Psoas muscle (tissue), 8 donors: Measurements from ENCODE around the gene AADACL3. TPM values are rescaled to one million over a fixed set of nuclear protein-coding genes. Genes with fewer than 3 reads are reported as not detected.
"Not testable (repeated sequence)": the region's sequence is repeated elsewhere in the genome, so short reads cannot be mapped to it uniquely, and the experiment has no call there.

Experiments
- ATAC-seq, 4 donors: fragments of 200-7000 bp; cut with Tn5 transposase; one replicate each; pipeline ENCODE4 v1.9.1; 2020; ENCODE audit warnings: moderate library complexity in 3 of 4, mild to moderate bottlenecking in 2 of 4
- DNase-seq, 2 donors: peaks; one replicate each; pipeline ENCODE4 v3.0.0-alpha.2; 2020
- H3K27ac ChIP-seq: fragments of 200-600 bp; one replicate; pipeline ENCODE4 v1.8.0; 2022
- H3K27me3 ChIP-seq, 3 donors: fragments of 200-600 bp in 1 of 3; one replicate each; pipeline versions ENCODE4 v1.6.1 to v1.8.0; 2013 to 2022; ENCODE audit warnings: low read length in 2 of 3, mild to moderate bottlenecking in 2 of 3, moderate library complexity in 1 of 3; ENCODE audit not compliant: insufficient read depth in 3 of 3
- H3K36me3 ChIP-seq, 2 donors: fragments of 200-600 bp in 1 of 2; one replicate each; pipeline versions ENCODE4 v1.6.1 to v1.8.0; 2013 to 2022; ENCODE audit warnings: low read depth in 1 of 2, mild to moderate bottlenecking in 1 of 2, moderate library complexity in 1 of 2; ENCODE audit not compliant: insufficient read depth in 1 of 2
- H3K4me1 ChIP-seq: fragments of 200-600 bp; one replicate; pipeline ENCODE4 v1.8.0; 2022
- H3K4me3 ChIP-seq: fragments of 200-600 bp; one replicate; pipeline ENCODE4 v1.8.0; 2022; ENCODE audit warnings: mild to moderate bottlenecking
- H3K9me3 ChIP-seq: fragments of 200-600 bp; one replicate; pipeline ENCODE4 v1.8.0; 2022
- CTCF ChIP-seq: fragments of 200-600 bp; IDR thresholded peaks from one replicate; pipeline ENCODE4 v1.8.0; 2022; ENCODE audit warnings: antibody characterized with exemption
- WGBS, 3 donors: extraction: QIAGEN DNeasy Blood & Tissue Kit; methylation state at CpG; one replicate each; pipeline versions ENCODE4 v1.1.6 to v1.1.7; 2013; 5-methylcytosine and 5-hydroxymethylcytosine counted together
- intact Hi-C, 2 donors: fragments of 100-400 bp; cut with DNase I; formaldehyde crosslinking; loops; one replicate each; pipeline versions ENCODE4 v1.11.0 to v1.14.2; 2022
- polyA plus RNA-seq, 3 donors: library from polyadenylated mRNA; stranded (reverse); fragments of 200-250 nt; gene quantifications; one replicate each; pipeline ENCODE4 v1.2.3, GENCODE V29; 2013
- total RNA-seq, 4 donors: library from RNA; stranded (reverse); fragmentation: NEBNext Ultra II Directional in 2 of 4; extraction: Animal tissue kit (Norgen Biotek cat#: 25700) in 2 of 4; gene quantifications; one replicate each; pipeline versions ENCODE4 v1.2.1 to v1.2.4, GENCODE V29; 2021 to 2023
- donor health status: healthy with polysubstance abuse.
- donor health status: DM: no; HTN: no; CAD: no; lungs with moderate emphysema.
- donor health status: Bipolar disorder and iron deficiency.
- donor health status: healthy.
- donor health status: DM: yes; HTN: yes; CAD: no.
- donor health status: DM: no; HTN: no; CAD: no.
- donor health status: DM: no; HTN: no; CAD: no.
- donor health status: DM: yes; HTN: yes; CAD: no.

The AADACL3 gene
- total and polyA plus RNA-seq, 7 donors, result not detected

DNA sequence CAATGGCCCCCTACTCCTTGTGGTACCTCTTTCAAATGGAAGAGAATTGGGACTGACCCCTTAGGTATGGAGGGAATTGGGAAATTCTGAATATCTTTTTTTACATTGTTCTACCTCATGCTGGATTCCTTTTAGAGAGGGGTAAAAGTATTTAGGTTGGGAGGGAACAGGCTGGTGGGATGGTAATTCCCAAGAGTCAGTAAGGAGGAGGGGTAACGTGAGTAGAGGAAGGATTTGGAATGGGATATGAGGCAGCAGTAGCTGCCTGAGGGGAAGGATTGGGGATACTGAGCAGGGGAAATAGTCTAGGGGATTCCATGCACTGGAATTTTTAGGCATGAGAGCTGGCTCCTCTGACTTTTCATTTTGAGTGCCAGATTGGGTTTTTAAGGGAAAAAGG is 3.8 kb upstream of the AADACL3 start:
- Histone ChIP-seq H3K4me3 (no peak overlapping the region), H3K27ac (no peak overlapping the region), H3K36me3 (no peaks in the 10 kb centered on the region), H3K9me3 (no peaks in the 10 kb centered on the region), H3K27me3 (no peaks in the 10 kb centered on the region), H3K4me1 (no peaks in the 10 kb centered on the region)
- DNase-seq (no peak), ATAC-seq (no peak)
- WGBS, 3 donors, result 64 to 84% (median 75%) methylated on average over 1 of the region's 1 CpG
- TF ChIP-seq CTCF, result no peak
- intact Hi-C loops, result no loop called here

GRCh38 chr1:12712929-12713328 is 3.0 kb upstream of the AADACL3 start:
- no peak for TF ChIP-seq CTCF
- ATAC-seq, result no peak
- no peaks in the 10 kb centered on the region for H3K9me3 ChIP-seq
- no peaks in the 10 kb centered on the region for H3K4me1 ChIP-seq
- no peak for DNase-seq
- H3K27ac ChIP-seq, result no peak overlapping the region
- H3K27me3 ChIP-seq, result no peaks in the 10 kb centered on the region
- whole genome bisulfite sequencing, 3 donors, result 85 to 92% (median 90%) methylated on average over 8 of the region's 8 CpGs
- H3K36me3 ChIP-seq, result no peaks in the 10 kb centered on the region
- intact Hi-C loops, result no loop called here
- no peak overlapping the region for H3K4me3 ChIP-seq

DNA sequence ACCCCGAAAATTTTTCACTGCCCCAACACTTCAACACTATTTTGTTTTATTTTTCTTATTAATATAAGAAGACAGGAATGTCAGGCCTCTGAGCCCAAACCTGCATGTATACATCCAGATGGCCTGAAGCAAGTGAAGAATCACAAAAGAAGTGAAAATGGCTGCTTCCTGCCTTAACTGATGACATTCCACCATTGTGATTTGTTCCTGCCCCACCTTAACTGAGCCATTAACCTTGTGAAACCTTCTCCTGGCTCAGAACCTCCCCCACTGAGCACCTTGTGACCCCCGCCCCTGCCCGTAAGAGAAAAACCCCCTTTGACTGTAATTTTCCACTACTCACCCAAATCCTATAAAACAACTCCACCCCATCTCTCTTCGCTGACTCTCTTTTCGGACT is 2.3 kb upstream of the AADACL3 start:
- H3K36me3 ChIP-seq, H3K27me3 ChIP-seq, H3K4me1 ChIP-seq, intact Hi-C loops, DNase-seq, H3K27ac ChIP-seq, H3K4me3 ChIP-seq, ATAC-seq, H3K9me3 ChIP-seq: not testable (repeated sequence)
- 88 to 91% (median 91%) methylated on average over 5 of the region's 5 CpGs for WGBS, 3 donors

GRCh38 chr1:12714710-12715475 is 1.0 kb upstream of the AADACL3 start:
- H3K4me1 ChIP-seq, result no peaks in the 10 kb centered on the region
- no peak overlapping the region for H3K27ac ChIP-seq
- no peak overlapping the region for H3K4me3 ChIP-seq
- no peak for TF ChIP-seq CTCF
- intact Hi-C loops, result no loop called here
- ATAC-seq, result peak in 1 of 4 donors; percentile 43
- no peaks in the 10 kb centered on the region for H3K9me3 ChIP-seq
- 58 to 65% (median 62%) methylated on average over 3 of the region's 3 CpGs for WGBS, 3 donors
- DNase-seq, result no peak
- H3K36me3 ChIP-seq, result no peaks in the 10 kb centered on the region
- H3K27me3 ChIP-seq, result no peaks in the 10 kb centered on the region

- Histone ChIP-seq H3K4me1 (no peaks in the 10 kb centered on the region), H3K27ac (no peak overlapping the region), H3K27me3 (no peaks in the 10 kb centered on the region), H3K36me3 (no peaks in the 10 kb centered on the region), H3K9me3 (no peaks in the 10 kb centered on the region), H3K4me3 (no peak overlapping the region)
- DNase-seq (no peak), ATAC-seq (no peak)
- intact Hi-C loops, result no loop called here
- TF ChIP-seq CTCF, result no peak
- 80 to 89% (median 83%) methylated on average over 7 of the region's 7 CpGs for WGBS, 3 donors
These were observed 1.5 kb downstream of the AADACL3 start for GRCh38 chr1:12717301-12717838.
